ENCODE data around the gene VAMP2.

Gene VAMP2

GRCh38 chr17:8119581-8120519, 42.9 kb downstream of the VAMP2 start (continued):
- TF ChIP-seq PRDM4 (tag by site-specific recombination; IDR thresholded peaks at IDR 0.05) (0 out of 2 replicates have a peak, but pooled peaks have one; percentile 20), PRDM1 (tag by site-specific recombination; IDR thresholded peaks at IDR 0.05) (peak; percentile 87), ZNF549 (tag by site-specific recombination; IDR thresholded peaks at IDR 0.05) (no peak), ZNF398 (tag by site-specific recombination; IDR thresholded peaks at IDR 0.05) (no peak), ZNF473 (tag by site-specific recombination; IDR thresholded peaks at IDR 0.05) (no peak), HOXD13 (CRISPR knock-in tag; IDR thresholded peaks at IDR 0.05; ENCODE audit: borderline replicate concordance) (no peak), ZNF19 (tag by site-specific recombination; IDR thresholded peaks at IDR 0.05; ENCODE audit: low read depth) (no peak), HOXC10 (CRISPR knock-in tag; IDR thresholded peaks at IDR 0.05) (0 out of 2 replicates have a peak, but pooled peaks have one; percentile 16), ZBTB49 (tag by site-specific recombination; IDR thresholded peaks at IDR 0.05; ENCODE audit: low read depth) (no peak), ZSCAN23 (tag by site-specific recombination; IDR thresholded peaks at IDR 0.05) (peak; percentile 55; the same call in 1 of the 2 replicates), ZNF837 (tag by site-specific recombination; IDR thresholded peaks at IDR 0.05) (no peak), ZNF23 (tag by site-specific recombination; IDR thresholded peaks at IDR 0.05; ENCODE audit: borderline replicate concordance) (no peak), TCF7L2 (IDR thresholded peaks at IDR 0.05; ENCODE audit: borderline replicate concordance, low read depth, low read length) (no peak), ZSCAN18 (tag by site-specific recombination; IDR thresholded peaks at IDR 0.05) (peak; percentile 50; the same call in 1 of the 2 replicates), ZNF701 (tag by site-specific recombination; IDR thresholded peaks at IDR 0.05) (no peak), SETDB1 (IDR thresholded peaks at IDR 0.05; ENCODE audit: insufficient read length, low read length) (no peak), GFI1B (tag by site-specific recombination; IDR thresholded peaks at IDR 0.05) (peak; percentile 19; the same call in 1 of the 2 replicates), ZNF221 (tag by site-specific recombination; IDR thresholded peaks at IDR 0.05; ENCODE audit: borderline replicate concordance) (peak; percentile 87; the same call in 1 of the 2 replicates), ZFP37 (tag by site-specific recombination; IDR thresholded peaks at IDR 0.05) (0 out of 2 replicates have a peak, but pooled peaks have one; percentile 16), REPIN1 (tag by site-specific recombination; IDR thresholded peaks at IDR 0.05; ENCODE audit: low read depth) (no peak), MYNN (tag by site-specific recombination; IDR thresholded peaks at IDR 0.05; ENCODE audit: borderline replicate concordance) (no peak), SP2 (tag by site-specific recombination; IDR thresholded peaks at IDR 0.05) (no peak), ZNF529 (tag by site-specific recombination; IDR thresholded peaks at IDR 0.05; ENCODE audit: insufficient replicate concordance) (no peak), SP7 (tag by site-specific recombination; IDR thresholded peaks at IDR 0.05) (no peak), ZNF416 (tag by site-specific recombination; IDR thresholded peaks at IDR 0.05) (no peak), REST (tag by site-specific recombination; IDR thresholded peaks at IDR 0.05) (no peak)

All from HEK293 (cell line).